ENCODE measurements around the gene CEP83. TPM values are rescaled to one million over a fixed set of nuclear protein-coding genes. Genes with fewer than 3 reads are reported as not detected.

The CEP83 gene
- polyA plus RNA-seq, 1 of the 3 experiments (the other 2 are of a cell fraction): 2.5 TPM

- H3K27ac ChIP-seq (ENCODE audit: low read depth in 2 of 2, low read length in 1 of 2): peak overlapping the region; percentile 71 to 90
- no peaks in the 10 kb centered on the region for H4K20me1 ChIP-seq (ENCODE audit: insufficient read depth)
- peak overlapping the region; percentile 9; the same call in 1 of the 2 replicates for H3K9ac ChIP-seq
- CTCF ChIA-PET: interaction anchor here (1.0 kb wide), 1 partner anchor 57 kb away, joined by 3 read pairs; no protein-coding TSS in a partner anchor
- POLR2A ChIA-PET: interaction anchor here (1.2 kb wide), 1 partner anchor 128 kb away, joined by 5 read pairs; no protein-coding TSS in a partner anchor
- H3K4me3 ChIP-seq (ENCODE audit: low read depth in 2 of 2, low read length in 1 of 2): peak overlapping the region; percentile 22 to 34
- no peaks in the 10 kb centered on the region for H3K36me3 ChIP-seq (replicated peaks in 1 of 2; ENCODE audit: control insufficient read depth in 1 of 2, insufficient read depth in 2 of 2, low read length in 1 of 2)
- no peaks in the 10 kb centered on the region for H3F3A ChIP-seq (replicated peaks; ENCODE audit: insufficient read depth)
- H3K79me2 ChIP-seq (ENCODE audit: insufficient read depth): no peaks in the 10 kb centered on the region
- DNase-seq: peak; percentile 79
- no peaks in the 10 kb centered on the region for H3K9me3 ChIP-seq
- H3K27me3 ChIP-seq (ENCODE audit: insufficient read depth): no peaks in the 10 kb centered on the region
- no peaks in the 10 kb centered on the region for H3K9me2 ChIP-seq
- H2AFZ ChIP-seq (ENCODE audit: low read depth): peak overlapping the region; percentile 81
- H3K4me1 ChIP-seq (ENCODE audit: control insufficient read depth in 1 of 2, insufficient read depth in 2 of 2, low read depth in 1 of 2, low read length in 1 of 2): peaks cover 11 to 44% of the 10 kb centered on the region in 2 experiments; a peak in 3 of 4 replicates
- WGBS (ENCODE audit: low lambda C conversion rate): 46% methylated on average over 11 of the region's 17 CpGs
- peak overlapping the region; percentile 70 for H3K4me2 ChIP-seq
- no peak for TF ChIP-seq GABPA (IDR thresholded peaks at IDR 0.05; ENCODE audit: low read depth)
- peak; percentile 39 for TF ChIP-seq POLR2AphosphoS5 (IDR thresholded peaks at IDR 0.05; ENCODE audit: low read depth, low read length)
- TF ChIP-seq RCOR1 (IDR thresholded peaks at IDR 0.05; ENCODE audit: low read length): no peak; the same call in 1 of the 2 replicates
- TF ChIP-seq MXI1 (IDR thresholded peaks at IDR 0.05; ENCODE audit: low read depth, low read length): peak; percentile 53; the same call in 1 of the 2 replicates
- TF ChIP-seq ELF1 (IDR thresholded peaks at IDR 0.05): no peak; the same call in 1 of the 2 replicates
- TF ChIP-seq PBX3 (IDR thresholded peaks at IDR 0.05): peak; percentile 86
- TF ChIP-seq NFIC (IDR thresholded peaks at IDR 0.05; ENCODE audit: borderline replicate concordance): peak; percentile 60; the same call in 1 of the 2 replicates
- TF ChIP-seq JUND (IDR thresholded peaks at IDR 0.05): no peak
- no peak for TF ChIP-seq TEAD4 (IDR thresholded peaks at IDR 0.05; ENCODE audit: borderline replicate concordance, insufficient read depth)
- TF ChIP-seq YY1 (IDR thresholded peaks at IDR 0.05; ENCODE audit: low read depth): no peak
- TF ChIP-seq SMC3 (IDR thresholded peaks at IDR 0.05; ENCODE audit: low read depth, low read length): no peak
- no peak for TF ChIP-seq IRF3 (IDR thresholded peaks at IDR 0.05; ENCODE audit: low read depth, low read length)
- 0 out of 2 replicates have a peak, but pooled peaks have one; percentile 5 for TF ChIP-seq USF1 (IDR thresholded peaks at IDR 0.05; ENCODE audit: borderline replicate concordance, low read depth)
- TF ChIP-seq FOXJ3 (CRISPR knock-in tag; IDR thresholded peaks at IDR 0.05): no peak
- no peak for TF ChIP-seq GATA2 (CRISPR knock-in tag; IDR thresholded peaks at IDR 0.05)
- TF ChIP-seq NRF1 (IDR thresholded peaks at IDR 0.05; ENCODE audit: low read depth, low read length): no peak
- TF ChIP-seq MAX (IDR thresholded peaks at IDR 0.05; ENCODE audit: low read depth): 0 out of 2 replicates have a peak, but pooled peaks have one; percentile 16
- TF ChIP-seq FOXM1 (IDR thresholded peaks at IDR 0.05; ENCODE audit: low read depth): no peak
- TF ChIP-seq FOSL2 (IDR thresholded peaks at IDR 0.05; ENCODE audit: borderline replicate concordance, low read depth): no peak
- peak in 1 of 2 experiments; percentile 66; a peak in 2 of 4 replicates for TF ChIP-seq EP300 (IDR thresholded peaks at IDR 0.05; ENCODE audit: borderline replicate concordance in 1 of 2, low read depth in 1 of 2, low read length in 1 of 2)
- TF ChIP-seq RAD21 (IDR thresholded peaks at IDR 0.05; ENCODE audit: low read length): no peak
- TF ChIP-seq RFX5 (IDR thresholded peaks at IDR 0.05; ENCODE audit: low read length): no peak
- TF ChIP-seq CHD2 (IDR thresholded peaks at IDR 0.05; ENCODE audit: low read length, partially characterized antibody): peak; percentile 42
- peak; percentile 58; the same call in 1 of the 2 replicates for TF ChIP-seq SIN3A (IDR thresholded peaks at IDR 0.05; ENCODE audit: borderline replicate concordance, low read depth, low read length)
- no peak for TF ChIP-seq RXRA (IDR thresholded peaks at IDR 0.05; ENCODE audit: borderline replicate concordance, low read depth)
- no peak for TF ChIP-seq USF2 (IDR thresholded peaks at IDR 0.05; ENCODE audit: borderline replicate concordance, low read depth, low read length)
- no peak for TF ChIP-seq EZH2phosphoT487 (IDR thresholded peaks at IDR 0.05; ENCODE audit: borderline replicate concordance, low read depth)
Observed at GRCh38 chr12:94262228-94263010, 197.2 kb downstream of the CEP83 start.

Measured in SK-N-SH (cell line).